GM12875 (cell line): ENCODE measurements around the gene SPTSSA.
"Not testable (repeated sequence)": the region's sequence is repeated elsewhere in the genome, so short reads cannot be mapped to it uniquely, and the experiment has no call there.

Experiments
- H3K4me3 ChIP-seq: one replicate; pipeline ENCODE4 v1.5.1; 2011; ENCODE audit warnings: low read depth, low read length, control low read depth
- CTCF ChIP-seq: IDR thresholded peaks from 2 replicates; pipeline ENCODE4 v1.5.1; 2011; ENCODE audit warnings: low read depth, mild to moderate bottlenecking, control low read depth, inconsistent platforms, low read length, moderate library complexity, borderline replicate concordance; ENCODE audit not compliant: insufficient read depth

The SPTSSA gene

GRCh38 chr14:34482463-34482862 is 20.4 kb upstream of the SPTSSA start:
- H3K4me3 ChIP-seq: no peak overlapping the region
- TF ChIP-seq CTCF: no peak

GRCh38 chr14:34479694-34480093 is 17.7 kb upstream of the SPTSSA start:
- no peak for TF ChIP-seq CTCF
- H3K4me3 ChIP-seq: no peak overlapping the region

GRCh38 chr14:34478261-34478660 is 16.2 kb upstream of the SPTSSA start:
- TF ChIP-seq CTCF: no peak
- H3K4me3 ChIP-seq: no peak overlapping the region

GRCh38 chr14:34476036-34476435 is 14.0 kb upstream of the SPTSSA start:
- not testable (repeated sequence) for H3K4me3 ChIP-seq

GRCh38 chr14:34475163-34475562 is 13.1 kb upstream of the SPTSSA start:
- no peak overlapping the region for H3K4me3 ChIP-seq
- TF ChIP-seq CTCF: no peak

- H3K4me3 ChIP-seq: no peak overlapping the region
- TF ChIP-seq CTCF: no peak
These were observed 12.2 kb upstream of the SPTSSA start for GRCh38 chr14:34474187-34474679.

- no peak for TF ChIP-seq CTCF
- no peak overlapping the region for H3K4me3 ChIP-seq
These were observed 10.8 kb upstream of the SPTSSA start for GRCh38 chr14:34472706-34473279.

- no peak for TF ChIP-seq CTCF
These were observed 8.3 kb upstream of the SPTSSA start for GRCh38 chr14:34470319-34470718.

More at GRCh38 chr14:34470319-34470718, 8.3 kb upstream of the SPTSSA start:
- H3K4me3 ChIP-seq: no peak overlapping the region
